HCT116 (cell line): ENCODE measurements around the gene UQCC2. TPM values are rescaled to one million over a fixed set of nuclear protein-coding genes. Genes with fewer than 3 reads are reported as not detected.

Source experiments
- ATAC-seq: fragments of 200-7000 bp; cut with Tn5 transposase; 2 replicates; pipeline ENCODE4 v1.9.1; 2020; ENCODE audit warnings: mild to moderate bottlenecking, moderate library complexity
- BruUV-seq: library from RNA; stranded (reverse); fragments of 400-500 nt; replicated peaks from 2 replicates; lab custom pipeline; 2021; lab: Mats Ljungman, UMichigan
- CTCF ChIA-PET: fragments of 300-600 bp; sonication (Branson Sonifier 250); formaldehyde crosslinking; loops from one replicate; lab custom pipeline; 2021; ENCODE audit warnings: antibody characterized with exemption; lab: Charles Lee
- POLR2A ChIA-PET: fragments of 300-600, 350-600 bp; sonication (Branson Sonifier 250); formaldehyde crosslinking; loops from one replicate; lab custom pipeline; 2021; ENCODE audit warnings: antibody characterized with exemption; lab: Charles Lee
- RAD21 ChIA-PET, 2 experiments: fragments of 300-600 bp; sonication (Branson Sonifier 250); formaldehyde crosslinking; loops; one replicate each; lab custom pipeline; 2023; ENCODE audit warnings: low total read pairs in 2 of 2; ENCODE audit not compliant: uncharacterized antibody in 2 of 2, unreplicated experiment in 2 of 2, low non-redundant PET in 1 of 2; lab: Charles Lee
- DNase-seq: peaks from one replicate; pipeline ENCODE4 v3.0.0-alpha.2; 2010; ENCODE audit warnings: low read depth, low spot score
- H2AFZ ChIP-seq: fragments of 200-600 bp; shearing (Covaris generic), sonication (generic); 2 replicates; pipeline ENCODE4 v1.6.1; 2017; ENCODE audit warnings: low read depth, mixed run types, mixed read lengths, antibody characterized with exemption, low read length; ENCODE audit not compliant: poor library complexity, severe bottlenecking
- H3K27ac ChIP-seq: 2 replicates; pipeline ENCODE4 v1.5.1; 2012; ENCODE audit warnings: low read depth, low read length
- H3K27me3 ChIP-seq: fragments of 200-600 bp; sonication (generic); 2 replicates; pipeline ENCODE4 v1.6.1; 2016; ENCODE audit warnings: mixed run types, low read length, mixed read lengths; ENCODE audit not compliant: insufficient read depth
- H3K36me3 ChIP-seq, 2 experiments: fragments of 200-500 bp in 1 of 2; fragments of 200-600 bp in 1 of 2; sonication (Bioruptor generic) in 1 of 2; sonication (generic) in 1 of 2; 2 replicates each; pipeline versions ENCODE4 v1.5.1 to v1.6.1; 2014 to 2016; ENCODE audit warnings: low read length in 2 of 2, inconsistent platforms in 1 of 2, mixed read lengths in 1 of 2, mixed run types in 1 of 2; ENCODE audit not compliant: insufficient read depth in 2 of 2, control insufficient read depth in 1 of 2
- H3K4me1 ChIP-seq, 2 experiments: fragments of 200-600 bp in 1 of 2; sonication (generic) in 1 of 2; 2 replicates each; pipeline versions ENCODE4 v1.5.1 to v1.6.1; 2012 to 2017; ENCODE audit warnings: low read length in 2 of 2, inconsistent platforms in 1 of 2, mild to moderate bottlenecking in 1 of 2, mixed read lengths in 1 of 2, mixed run types in 1 of 2, moderate library complexity in 1 of 2; ENCODE audit not compliant: insufficient read depth in 2 of 2, control insufficient read depth in 1 of 2
- H3K4me2 ChIP-seq: fragments of 200-600 bp; sonication (generic); 2 replicates; pipeline ENCODE4 v1.6.1; 2017; ENCODE audit warnings: mixed run types, low read length, mixed read lengths
- H3K4me3 ChIP-seq, 2 experiments: fragments of 200-600 bp in 1 of 2; sonication (generic) in 1 of 2; replicated peaks in 1 of 2; 2 replicates each; pipeline ENCODE4 v1.5.1; 2011 to 2016; ENCODE audit warnings: low read length in 2 of 2, control low read depth in 1 of 2, low read depth in 1 of 2, mild to moderate bottlenecking in 1 of 2, mixed read lengths in 1 of 2, mixed run types in 1 of 2
- H3K79me2 ChIP-seq: fragments of 200-600 bp; sonication (generic); 2 replicates; pipeline ENCODE4 v1.6.1; 2017; ENCODE audit warnings: mild to moderate bottlenecking, mixed run types, low read length, moderate library complexity, mixed read lengths; ENCODE audit not compliant: insufficient read depth
- H3K9ac ChIP-seq: fragments of 200-600 bp; sonication (generic); 2 replicates; pipeline ENCODE4 v1.6.1; 2016; ENCODE audit warnings: low read length, mixed read lengths
- H3K9me2 ChIP-seq: fragments of 200-600 bp; sonication (generic), shearing (Covaris generic); 2 replicates; pipeline ENCODE4 v1.6.1; 2017; ENCODE audit warnings: mixed run types, mild to moderate bottlenecking, moderate library complexity; ENCODE audit not compliant: insufficient read depth
- H3K9me3 ChIP-seq, 2 experiments: fragments of 200-500 bp in 1 of 2; fragments of 200-600 bp in 1 of 2; sonication (Bioruptor generic) in 1 of 2; sonication (generic) in 1 of 2; 2 replicates each; pipeline ENCODE4 v1.6.1; 2014 to 2017; ENCODE audit warnings: low read length in 2 of 2, mixed read lengths in 2 of 2, inconsistent platforms in 1 of 2, low read depth in 1 of 2, mild to moderate bottlenecking in 1 of 2, mixed run types in 1 of 2, moderate library complexity in 1 of 2; ENCODE audit not compliant: control insufficient read depth in 1 of 2, insufficient read depth in 1 of 2
- H4K20me1 ChIP-seq: fragments of 200-600 bp; sonication (generic), shearing (Covaris generic); 2 replicates; pipeline ENCODE4 v1.6.1; 2017; ENCODE audit warnings: mixed run types, mild to moderate bottlenecking, moderate library complexity; ENCODE audit not compliant: insufficient read depth
- CEBPB ChIP-seq: IDR thresholded peaks from 2 replicates; pipeline ENCODE4 v1.6.1; 2012; ENCODE audit warnings: low read depth
- EGR1 ChIP-seq: IDR thresholded peaks from 2 replicates; pipeline ENCODE4 v1.6.1; 2012; ENCODE audit warnings: low read depth
- ELF1 ChIP-seq: IDR thresholded peaks from 2 replicates; pipeline ENCODE4 v1.6.1; 2012; ENCODE audit warnings: low read depth, borderline replicate concordance
- EZH2phosphoT487 ChIP-seq: fragments of 200-600 bp; IDR thresholded peaks from 2 replicates; pipeline ENCODE4 v1.6.1; 2018; ENCODE audit warnings: antibody characterized with exemption, borderline replicate concordance
- FOSL1 ChIP-seq: IDR thresholded peaks from 2 replicates; pipeline ENCODE4 v1.6.1; 2012; ENCODE audit warnings: low read depth
- POLR2AphosphoS5 ChIP-seq: IDR thresholded peaks from 2 replicates; pipeline ENCODE4 v1.6.1; 2011; ENCODE audit warnings: mild to moderate bottlenecking, low read depth, low read length, moderate library complexity
- RAD21 ChIP-seq: IDR thresholded peaks from 2 replicates; pipeline ENCODE4 v1.6.1; 2012; ENCODE audit warnings: low read depth, mild to moderate bottlenecking
- SIN3A ChIP-seq: IDR thresholded peaks from 2 replicates; pipeline ENCODE4 v1.6.1; 2012; ENCODE audit warnings: low read depth
- SP1 ChIP-seq: IDR thresholded peaks from 2 replicates; pipeline ENCODE4 v1.6.1; 2012; ENCODE audit warnings: low read depth
- SRF ChIP-seq: IDR thresholded peaks from 2 replicates; pipeline ENCODE4 v1.6.1; 2012; ENCODE audit warnings: low read depth
- TCF7L2 ChIP-seq: IDR thresholded peaks from 2 replicates; pipeline ENCODE4 v1.7.0; 2011; ENCODE audit warnings: borderline replicate concordance, inconsistent platforms; ENCODE audit not compliant: insufficient read depth, insufficient read length; ENCODE audit errors: extremely low read depth
- YY1 ChIP-seq: IDR thresholded peaks from 2 replicates; pipeline ENCODE4 v1.6.1; 2011; ENCODE audit warnings: low read length, low read depth, moderate library complexity, mild to moderate bottlenecking; ENCODE audit not compliant: insufficient replicate concordance; ENCODE audit errors: extremely low read depth
- ZFX ChIP-seq: fragments of 450-650 bp; IDR thresholded peaks from 2 replicates; pipeline ENCODE4 v1.6.1; 2017
- ZNF274 ChIP-seq: fragments of 200-500 bp; sonication (Bioruptor generic); IDR thresholded peaks from 2 replicates; pipeline ENCODE4 v1.6.1; 2014; ENCODE audit warnings: mild to moderate bottlenecking, low read depth, low read length, inconsistent platforms
- intact Hi-C: fragments of 100-400 bp; cut with micrococcal nuclease; formaldehyde crosslinking; loops from 2 replicates; pipeline ENCODE4 v1.10.0; 2022
- total RNA-seq: library from RNA; stranded (reverse); gene quantifications from one replicate; pipeline ENCODE4 v1.2.1, GENCODE V29; 2021; ENCODE audit not compliant: unreplicated experiment
- TF ChIP-seq, protein P1 (sequence below): IDR thresholded peaks from 2 replicates; pipeline ENCODE4 v1.6.1; 2012
- TF ChIP-seq, protein P2 (sequence below): IDR thresholded peaks from 2 replicates; pipeline ENCODE4 v1.6.1; 2012; ENCODE audit warnings: low read depth

UQCC2 gene
- total RNA-seq, 1 experiment from 2014 or later, result 95.1 TPM

DNA sequence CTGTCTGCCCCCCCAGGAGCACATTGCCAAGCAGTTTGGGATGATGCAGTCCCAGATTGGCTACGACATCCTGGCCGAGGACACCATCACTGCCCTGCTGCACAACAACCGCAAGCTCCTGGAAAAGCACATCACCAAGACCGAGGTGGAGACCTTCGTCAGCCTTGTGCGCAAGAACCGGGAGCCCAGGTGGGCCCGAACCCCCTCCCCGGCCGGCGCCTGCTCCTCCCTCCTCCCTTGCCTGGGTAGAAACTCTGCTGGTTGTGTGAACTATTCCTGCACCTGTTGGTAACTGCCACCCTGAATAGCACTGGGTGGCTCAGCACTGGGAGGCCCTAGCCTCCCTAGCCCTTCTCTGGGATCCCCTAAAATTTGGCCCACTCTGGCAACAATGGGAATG, 43.7 kb downstream of the UQCC2 start:
- DNase-seq, result no peak
- peaks cover 37 to 51% of the 10 kb centered on the region in 2 experiments; a peak in 3 of 4 replicates for H3K36me3 ChIP-seq
- ATAC-seq, result no peak
- ChIA-PET POLR2A (no interaction called here), CTCF (interaction anchor here (0.6 kb wide), 1 partner anchor 255 kb away, joined by 3 read pairs; no protein-coding TSS in a partner anchor), RAD21 (no interaction called here)
- no peak overlapping the region for H3K9ac ChIP-seq
- H3K4me2 ChIP-seq, result no peak overlapping the region
- no peak overlapping the region for H3K4me3 ChIP-seq
- no peaks in the 10 kb centered on the region for H3K27me3 ChIP-seq
- no peaks in the 10 kb centered on the region for H4K20me1 ChIP-seq
- no peak overlapping the region for H3K27ac ChIP-seq
- H3K9me2 ChIP-seq, result no peaks in the 10 kb centered on the region
- TF ChIP-seq ELF1 (no peak), ZFX (no peak), ZNF274 (no peak), CEBPB (no peak), EGR1 (no peak), EZH2phosphoT487 (no peak), SIN3A (no peak), YY1 (no peak), RAD21 (no peak)
- TF ChIP-seq, protein P1, sequence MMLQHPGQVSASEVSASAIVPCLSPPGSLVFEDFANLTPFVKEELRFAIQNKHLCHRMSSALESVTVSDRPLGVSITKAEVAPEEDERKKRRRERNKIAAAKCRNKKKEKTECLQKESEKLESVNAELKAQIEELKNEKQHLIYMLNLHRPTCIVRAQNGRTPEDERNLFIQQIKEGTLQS, result no peak
- no peaks in the 10 kb centered on the region for H3K79me2 ChIP-seq
- intact Hi-C loops, result no loop called here
- no TSS peak for BruUV-seq
- no peak overlapping the region for H2AFZ ChIP-seq
- H3K4me1 ChIP-seq, result peaks cover 3 to 12% of the 10 kb centered on the region in 2 experiments; a peak in 1 of 4 replicates
- no peaks in the 10 kb centered on the region for H3K9me3 ChIP-seq

DNA sequence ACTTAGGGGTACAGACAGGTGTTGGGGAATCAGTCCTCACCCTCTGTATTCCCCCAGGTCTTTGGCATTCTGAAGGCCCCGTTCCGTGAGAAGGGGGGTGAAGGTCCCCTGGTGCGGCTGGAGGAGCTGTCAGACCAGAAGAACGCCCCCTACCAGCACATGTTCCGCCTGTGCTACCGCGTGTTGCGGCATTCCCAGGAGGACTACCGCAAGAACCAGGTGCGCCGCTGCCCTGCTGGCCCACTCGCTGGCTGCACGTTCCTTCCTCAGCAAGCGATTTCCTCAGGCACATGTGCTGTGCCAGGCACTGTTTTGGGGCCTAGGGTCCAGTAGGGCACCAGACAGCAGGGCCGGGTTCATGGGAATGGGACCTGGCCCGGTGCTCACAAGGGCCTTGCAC, 44.4 kb downstream of the UQCC2 start:
- RAD21 ChIA-PET, result no interaction called here
- Histone ChIP-seq H3K4me1 (peaks cover 3 to 12% of the 10 kb centered on the region in 2 experiments; a peak in 1 of 4 replicates), H3K9me2 (no peaks in the 10 kb centered on the region), H3K4me3 (no peak overlapping the region), H3K9ac (no peak overlapping the region), H3K27me3 (no peaks in the 10 kb centered on the region), H3K9me3 (no peaks in the 10 kb centered on the region), H3K79me2 (no peaks in the 10 kb centered on the region), H3K4me2 (no peak overlapping the region), H4K20me1 (no peaks in the 10 kb centered on the region), H3K36me3 (peaks cover 35 to 50% of the 10 kb centered on the region in 2 experiments; a peak in 3 of 4 replicates), H3K27ac (no peak overlapping the region), H2AFZ (no peak overlapping the region)
- no TSS peak for BruUV-seq
- intact Hi-C loops, result no loop called here
- POLR2A ChIA-PET, result no interaction called here
- DNase-seq (no peak), ATAC-seq (no peak)
- CTCF ChIA-PET, result no interaction called here
- TF ChIP-seq SP1, result no peak
- TF ChIP-seq SRF, result no peak
- TF ChIP-seq, protein P1, result no peak
- no peak for TF ChIP-seq POLR2AphosphoS5
- TF ChIP-seq, protein P2, sequence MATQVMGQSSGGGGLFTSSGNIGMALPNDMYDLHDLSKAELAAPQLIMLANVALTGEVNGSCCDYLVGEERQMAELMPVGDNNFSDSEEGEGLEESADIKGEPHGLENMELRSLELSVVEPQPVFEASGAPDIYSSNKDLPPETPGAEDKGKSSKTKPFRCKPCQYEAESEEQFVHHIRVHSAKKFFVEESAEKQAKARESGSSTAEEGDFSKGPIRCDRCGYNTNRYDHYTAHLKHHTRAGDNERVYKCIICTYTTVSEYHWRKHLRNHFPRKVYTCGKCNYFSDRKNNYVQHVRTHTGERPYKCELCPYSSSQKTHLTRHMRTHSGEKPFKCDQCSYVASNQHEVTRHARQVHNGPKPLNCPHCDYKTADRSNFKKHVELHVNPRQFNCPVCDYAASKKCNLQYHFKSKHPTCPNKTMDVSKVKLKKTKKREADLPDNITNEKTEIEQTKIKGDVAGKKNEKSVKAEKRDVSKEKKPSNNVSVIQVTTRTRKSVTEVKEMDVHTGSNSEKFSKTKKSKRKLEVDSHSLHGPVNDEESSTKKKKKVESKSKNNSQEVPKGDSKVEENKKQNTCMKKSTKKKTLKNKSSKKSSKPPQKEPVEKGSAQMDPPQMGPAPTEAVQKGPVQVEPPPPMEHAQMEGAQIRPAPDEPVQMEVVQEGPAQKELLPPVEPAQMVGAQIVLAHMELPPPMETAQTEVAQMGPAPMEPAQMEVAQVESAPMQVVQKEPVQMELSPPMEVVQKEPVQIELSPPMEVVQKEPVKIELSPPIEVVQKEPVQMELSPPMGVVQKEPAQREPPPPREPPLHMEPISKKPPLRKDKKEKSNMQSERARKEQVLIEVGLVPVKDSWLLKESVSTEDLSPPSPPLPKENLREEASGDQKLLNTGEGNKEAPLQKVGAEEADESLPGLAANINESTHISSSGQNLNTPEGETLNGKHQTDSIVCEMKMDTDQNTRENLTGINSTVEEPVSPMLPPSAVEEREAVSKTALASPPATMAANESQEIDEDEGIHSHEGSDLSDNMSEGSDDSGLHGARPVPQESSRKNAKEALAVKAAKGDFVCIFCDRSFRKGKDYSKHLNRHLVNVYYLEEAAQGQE, result no peak
- no peak for TF ChIP-seq TCF7L2
- TF ChIP-seq FOSL1, result no peak
